Measurements from ENCODE around the gene PER2. TPM values are rescaled to one million over a fixed set of nuclear protein-coding genes. Genes with fewer than 3 reads are reported as not detected.
A peak's percentile ranks its signal among the peaks of the same experiment; 100 is the strongest.
"Not testable (repeated sequence)": the region's sequence is repeated elsewhere in the genome, so short reads cannot be mapped to it uniquely, and the experiment has no call there.

The PER2 gene
- total RNA-seq, 1 donor = 10.8 TPM

DNA sequence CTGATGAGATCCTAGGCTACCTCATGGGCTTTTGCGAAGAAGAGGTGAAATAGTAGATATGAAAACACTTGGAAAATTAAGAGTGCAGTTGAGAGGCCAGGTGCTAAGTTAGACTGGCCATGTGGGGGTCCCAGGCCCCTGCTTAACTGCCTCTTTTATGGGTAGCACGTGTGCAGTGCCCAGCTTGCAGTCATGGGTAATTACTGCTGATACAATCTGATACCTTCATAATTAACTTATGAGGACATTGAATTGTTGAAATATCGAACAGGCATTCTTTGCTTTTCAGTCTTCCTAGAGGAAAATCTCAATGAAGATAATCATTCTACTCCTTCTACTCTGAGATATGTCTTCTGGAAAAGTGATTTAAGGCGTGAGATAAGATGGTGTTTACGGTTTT, 43.5 kb upstream of the PER2 start:
- TF ChIP-seq, protein P1, sequence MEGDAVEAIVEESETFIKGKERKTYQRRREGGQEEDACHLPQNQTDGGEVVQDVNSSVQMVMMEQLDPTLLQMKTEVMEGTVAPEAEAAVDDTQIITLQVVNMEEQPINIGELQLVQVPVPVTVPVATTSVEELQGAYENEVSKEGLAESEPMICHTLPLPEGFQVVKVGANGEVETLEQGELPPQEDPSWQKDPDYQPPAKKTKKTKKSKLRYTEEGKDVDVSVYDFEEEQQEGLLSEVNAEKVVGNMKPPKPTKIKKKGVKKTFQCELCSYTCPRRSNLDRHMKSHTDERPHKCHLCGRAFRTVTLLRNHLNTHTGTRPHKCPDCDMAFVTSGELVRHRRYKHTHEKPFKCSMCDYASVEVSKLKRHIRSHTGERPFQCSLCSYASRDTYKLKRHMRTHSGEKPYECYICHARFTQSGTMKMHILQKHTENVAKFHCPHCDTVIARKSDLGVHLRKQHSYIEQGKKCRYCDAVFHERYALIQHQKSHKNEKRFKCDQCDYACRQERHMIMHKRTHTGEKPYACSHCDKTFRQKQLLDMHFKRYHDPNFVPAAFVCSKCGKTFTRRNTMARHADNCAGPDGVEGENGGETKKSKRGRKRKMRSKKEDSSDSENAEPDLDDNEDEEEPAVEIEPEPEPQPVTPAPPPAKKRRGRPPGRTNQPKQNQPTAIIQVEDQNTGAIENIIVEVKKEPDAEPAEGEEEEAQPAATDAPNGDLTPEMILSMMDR (IDR thresholded peaks at IDR 0.05; ENCODE audit: insufficient read depth, low read length) = no peak
- DNase-seq (ENCODE audit: low read depth) = no peak
- no peak overlapping the region for H3K4me3 ChIP-seq (ENCODE audit: low read depth, low read length)

DNA sequence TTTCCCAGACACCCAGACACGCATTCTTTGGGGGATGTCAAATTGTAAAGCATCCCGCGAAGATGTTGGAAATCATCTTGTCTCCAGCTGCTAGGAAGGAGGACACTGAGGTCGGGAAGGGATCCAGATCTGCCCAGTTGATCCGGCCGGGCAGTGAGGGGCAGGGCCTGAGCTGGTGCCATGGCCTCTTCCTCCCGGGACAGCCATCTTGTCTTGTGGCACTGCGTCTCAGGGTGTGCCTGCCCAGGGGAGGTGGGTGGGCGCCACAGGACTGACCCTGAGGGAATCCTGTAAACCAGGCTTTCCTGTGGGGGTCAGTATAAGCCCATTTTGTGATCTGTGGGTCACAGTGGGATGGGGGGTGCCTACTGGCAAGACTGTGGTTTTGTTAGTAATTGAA, 42.0 kb upstream of the PER2 start:
- DNase-seq (ENCODE audit: low read depth) = no peak
- no peak overlapping the region for H3K4me3 ChIP-seq (ENCODE audit: low read depth, low read length)
- TF ChIP-seq, protein P1 (IDR thresholded peaks at IDR 0.05; ENCODE audit: insufficient read depth, low read length) = no peak

DNA sequence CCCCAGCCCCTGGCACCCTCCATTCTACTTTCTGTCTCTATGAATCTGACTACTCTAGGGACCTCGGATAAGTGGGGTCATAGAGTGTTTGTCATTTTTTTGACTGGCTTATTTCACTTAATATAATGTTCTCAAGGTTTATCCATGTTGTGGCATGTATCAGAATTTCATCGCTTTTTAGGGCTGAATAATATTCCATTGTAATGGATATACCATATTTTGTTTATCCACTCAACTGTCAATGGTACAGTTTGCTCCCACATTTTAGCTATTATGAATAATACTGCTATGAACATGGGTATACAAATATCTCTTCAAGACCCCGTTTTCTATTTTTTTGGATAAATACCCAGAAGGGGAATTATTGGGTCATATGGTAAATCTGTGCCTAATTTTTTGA, 39.3 kb upstream of the PER2 start:
- DNase-seq (ENCODE audit: low read depth) = no peak
- H3K4me3 ChIP-seq (ENCODE audit: low read depth, low read length) = no peak overlapping the region
- TF ChIP-seq, protein P1 (IDR thresholded peaks at IDR 0.05; ENCODE audit: insufficient read depth, low read length) = no peak

DNA sequence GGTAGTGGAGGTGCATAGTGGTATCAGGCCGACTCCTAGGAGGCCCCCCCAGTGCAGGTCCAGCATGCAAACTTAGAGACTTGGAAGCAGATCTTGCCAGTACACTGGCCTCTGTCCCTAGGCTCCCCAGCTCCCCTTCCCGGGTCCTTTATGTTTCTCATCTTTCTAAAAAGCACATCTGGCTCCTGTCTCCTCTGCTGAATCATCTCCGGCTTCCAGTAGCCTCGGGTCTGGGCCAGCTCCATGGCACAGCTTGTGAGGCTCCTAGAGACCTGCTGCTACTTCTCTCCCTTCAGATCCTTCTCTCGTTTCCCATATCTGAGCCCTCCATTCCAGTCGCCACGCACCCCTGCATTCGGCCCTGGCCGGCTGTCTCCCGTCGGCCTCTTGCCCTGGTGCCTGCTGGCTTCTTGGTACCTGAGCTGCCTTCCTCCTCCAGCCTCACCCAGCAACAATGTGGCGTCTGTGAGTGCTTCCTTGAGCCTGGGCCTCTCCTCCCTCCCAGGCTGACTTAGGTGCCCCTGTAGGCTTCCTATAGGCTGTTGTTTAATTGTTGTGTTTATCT, 38.5 kb upstream of the PER2 start:
- TF ChIP-seq, protein P1 (IDR thresholded peaks at IDR 0.05; ENCODE audit: insufficient read depth, low read length) = no peak
- DNase-seq (ENCODE audit: low read depth) = no peak

DNA sequence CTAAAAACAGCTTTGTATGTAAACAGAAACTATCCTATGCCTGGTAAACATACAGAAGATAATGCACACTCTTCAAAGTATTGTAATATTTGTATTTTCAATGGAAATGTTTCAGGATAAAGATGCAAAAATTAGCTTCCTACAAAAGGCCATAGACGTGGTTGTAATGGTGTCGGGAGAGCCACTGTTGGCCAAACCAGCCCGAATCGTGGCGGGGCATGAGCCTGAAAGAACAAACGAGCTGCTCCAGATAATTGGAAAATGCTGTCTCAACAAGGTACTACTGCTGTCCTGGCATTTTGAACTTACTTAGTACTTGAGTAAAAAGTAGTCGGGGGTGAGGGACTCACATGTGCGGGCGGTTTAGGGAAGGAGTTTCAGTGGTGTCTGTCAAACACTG, 37.3 kb upstream of the PER2 start:
- TF ChIP-seq, protein P1 (IDR thresholded peaks at IDR 0.05; ENCODE audit: insufficient read depth, low read length) = no peak
- no peak for DNase-seq (ENCODE audit: low read depth)
- H3K4me3 ChIP-seq (ENCODE audit: low read depth, low read length) = no peak overlapping the region

More for the DNA sequence above, 38.5 kb upstream of the PER2 start:
- H3K4me3 ChIP-seq (ENCODE audit: low read depth, low read length) = no peak overlapping the region

DNA sequence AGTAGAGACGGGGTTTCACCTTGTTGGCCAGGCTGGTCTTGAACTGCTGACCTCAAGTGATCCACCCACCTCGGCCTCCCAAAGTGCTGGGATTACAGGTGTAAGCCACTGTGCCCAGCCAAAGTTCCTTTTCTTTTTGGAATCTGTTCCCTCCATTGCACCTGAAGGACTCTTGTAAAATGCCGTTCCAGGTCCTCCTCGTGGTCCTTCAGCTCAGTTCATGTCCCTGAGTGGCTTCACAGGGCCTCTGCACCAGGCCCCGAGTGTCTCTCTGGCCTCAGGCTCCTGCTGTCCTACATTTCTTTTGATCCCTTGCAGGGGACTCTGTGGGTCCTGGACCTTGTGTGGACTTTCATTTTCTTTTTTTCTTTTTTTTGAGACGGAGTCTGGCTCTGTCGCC, 35.8 kb upstream of the PER2 start:
- H3K4me3 ChIP-seq (ENCODE audit: low read depth, low read length); DNase-seq (ENCODE audit: low read depth): not testable (repeated sequence)

DNA sequence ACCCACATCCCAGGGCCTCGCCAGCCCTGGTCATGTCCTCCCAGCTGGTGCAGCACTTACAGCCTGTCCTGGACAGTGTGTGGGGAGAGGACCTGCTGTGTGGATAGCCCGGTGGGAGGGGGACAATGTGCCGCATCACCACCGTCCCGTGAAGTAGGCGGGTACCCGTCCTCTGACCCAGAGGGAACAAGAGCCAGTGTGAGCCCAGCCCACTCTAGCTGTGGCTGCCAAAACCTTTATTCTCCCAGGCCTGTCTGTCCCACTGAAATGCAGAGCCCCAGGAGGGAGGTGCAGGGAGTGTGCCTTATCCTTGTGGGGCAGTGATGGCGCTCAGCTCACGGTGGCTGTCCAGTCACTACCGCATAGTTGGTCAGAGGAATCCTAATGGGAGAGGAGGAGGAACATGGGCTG, 33.6 kb upstream of the PER2 start:
- no peak for DNase-seq (ENCODE audit: low read depth)
- peak overlapping the region; percentile 79 for H3K4me3 ChIP-seq (ENCODE audit: low read depth, low read length)
- TF ChIP-seq, protein P1 (IDR thresholded peaks at IDR 0.05; ENCODE audit: insufficient read depth, low read length) = no peak

All from fibroblast of the aortic adventitia (primary cell).